Activated CD8-positive, alpha-beta T cell treated with anti-CD3 and anti-CD28 coated beads for 36 hours (primary cell): ENCODE measurements around the gene TRIO. TPM values are rescaled to one million over a fixed set of nuclear protein-coding genes. Genes with fewer than 3 reads are reported as not detected.

Source experiments
- ATAC-seq: fragments of 200-7000 bp; cut with Tn5 transposase; one replicate; pipeline ENCODE4 v1.10.0; 2021; ENCODE audit warnings: mild to moderate bottlenecking, moderate library complexity
- CTCF ChIA-PET: fragments of 350-600 bp; sonication (Branson Sonifier 250); formaldehyde crosslinking; loops from one replicate; lab custom pipeline; 2021; ENCODE audit warnings: antibody characterized with exemption; lab: Charles Lee
- POLR2A ChIA-PET: fragments of 350-600 bp; sonication (Branson Sonifier 250); formaldehyde crosslinking; loops from one replicate; lab custom pipeline; 2021; ENCODE audit warnings: antibody characterized with exemption; lab: Charles Lee
- DNase-seq: peaks from one replicate; pipeline ENCODE4 v3.0.0-alpha.2; 2020
- H3K27ac Mint-ChIP-seq: one replicate; pipeline ENCODE4 v1.8.0; 2021; ENCODE audit warnings: mild to moderate bottlenecking, mixed read lengths
- H3K27me3 Mint-ChIP-seq: one replicate; pipeline ENCODE4 v1.8.0; 2021; ENCODE audit warnings: mixed read lengths
- H3K36me3 Mint-ChIP-seq: one replicate; pipeline ENCODE4 v1.8.0; 2021; ENCODE audit warnings: low read depth, mixed read lengths
- H3K4me1 Mint-ChIP-seq: one replicate; pipeline ENCODE4 v1.8.0; 2021; ENCODE audit warnings: low read depth, mixed read lengths
- H3K4me3 Mint-ChIP-seq: one replicate; pipeline ENCODE4 v1.8.0; 2021; ENCODE audit warnings: mild to moderate bottlenecking, moderate library complexity, mixed read lengths
- H3K9me3 Mint-ChIP-seq: one replicate; pipeline ENCODE4 v1.8.0; 2021; ENCODE audit warnings: mixed read lengths
- CTCF ChIP-seq: fragments of 200-600 bp; IDR thresholded peaks from one replicate; pipeline ENCODE4 v1.8.0; 2022; ENCODE audit warnings: antibody characterized with exemption, mild to moderate bottlenecking
- intact Hi-C: fragments of 100-400 bp; cut with micrococcal nuclease; formaldehyde crosslinking; loops from one replicate; pipeline ENCODE4 v1.10.0; 2022
- total RNA-seq, 2 experiments: library from RNA; stranded (reverse); gene quantifications; one replicate each; pipeline ENCODE4 v1.2.3, GENCODE V29; 2021

TRIO gene
- total RNA-seq, 2 experiments from 2014 or later = 11.4 to 11.5 TPM

- ChIA-PET CTCF (no interaction called here), POLR2A (interaction anchor here (0.6 kb wide), 1 partner anchor 77 kb away, joined by 4 read pairs; no protein-coding TSS in a partner anchor)
- Mint-ChIP-seq H3K4me1 (no peaks in the 10 kb centered on the region), H3K36me3 (no peaks in the 10 kb centered on the region), H3K27ac (no peak overlapping the region), H3K27me3 (peaks cover 4% of the 10 kb centered on the region), H3K4me3 (no peak overlapping the region), H3K9me3 (no peaks in the 10 kb centered on the region)
- no peak for ATAC-seq
- intact Hi-C loops = no loop called here
- DNase-seq = no peak
- TF ChIP-seq CTCF = no peak
Measured at GRCh38 chr5:14235872-14236271, 92.7 kb downstream of the TRIO start.

- Mint-ChIP-seq H3K4me3 (no peak overlapping the region), H3K4me1 (no peaks in the 10 kb centered on the region), H3K36me3 (no peaks in the 10 kb centered on the region), H3K27me3 (peaks cover 4% of the 10 kb centered on the region), H3K9me3 (no peaks in the 10 kb centered on the region), H3K27ac (no peak overlapping the region)
- no peak for ATAC-seq
- intact Hi-C loops = no loop called here
- POLR2A ChIA-PET = no interaction called here
- no peak for DNase-seq
- CTCF ChIA-PET = no interaction called here
- TF ChIP-seq CTCF = no peak
Measured at GRCh38 chr5:14236757-14237156, 93.6 kb downstream of the TRIO start.

GRCh38 chr5:14237317-14238086, 94.4 kb downstream of the TRIO start:
- no peak for TF ChIP-seq CTCF
- ChIA-PET CTCF (no interaction called here), POLR2A (no interaction called here)
- Mint-ChIP-seq H3K4me3 (no peak overlapping the region), H3K4me1 (no peaks in the 10 kb centered on the region), H3K27ac (no peak overlapping the region), H3K27me3 (peaks cover 4% of the 10 kb centered on the region), H3K36me3 (no peaks in the 10 kb centered on the region), H3K9me3 (no peaks in the 10 kb centered on the region)
- DNase-seq (no peak), ATAC-seq (no peak)
- intact Hi-C loops = no loop called here

GRCh38 chr5:14238272-14238671, 95.1 kb downstream of the TRIO start:
- no peak for TF ChIP-seq CTCF
- intact Hi-C loops = no loop called here
- no peaks in the 10 kb centered on the region for H3K9me3 Mint-ChIP-seq
- CTCF ChIA-PET = no interaction called here
- ATAC-seq (no peak), DNase-seq (no peak)
- H3K4me3 Mint-ChIP-seq = no peak overlapping the region
- no peaks in the 10 kb centered on the region for H3K4me1 Mint-ChIP-seq
- POLR2A ChIA-PET = no interaction called here
- no peak overlapping the region for H3K27ac Mint-ChIP-seq
- no peaks in the 10 kb centered on the region for H3K36me3 Mint-ChIP-seq
- H3K27me3 Mint-ChIP-seq = peaks cover 4% of the 10 kb centered on the region

- peaks cover 4% of the 10 kb centered on the region for H3K27me3 Mint-ChIP-seq
- no peaks in the 10 kb centered on the region for H3K4me1 Mint-ChIP-seq
- ChIA-PET POLR2A (no interaction called here), CTCF (no interaction called here)
- H3K27ac Mint-ChIP-seq = no peak overlapping the region
- ATAC-seq = no peak
- no peaks in the 10 kb centered on the region for H3K9me3 Mint-ChIP-seq
- TF ChIP-seq CTCF = no peak
- DNase-seq = no peak
- no peak overlapping the region for H3K4me3 Mint-ChIP-seq
- intact Hi-C loops = no loop called here
- no peaks in the 10 kb centered on the region for H3K36me3 Mint-ChIP-seq
Measured at GRCh38 chr5:14239404-14239803, 96.3 kb downstream of the TRIO start.
